ENCODE data around the gene OGFR.

OGFR gene

DNA sequence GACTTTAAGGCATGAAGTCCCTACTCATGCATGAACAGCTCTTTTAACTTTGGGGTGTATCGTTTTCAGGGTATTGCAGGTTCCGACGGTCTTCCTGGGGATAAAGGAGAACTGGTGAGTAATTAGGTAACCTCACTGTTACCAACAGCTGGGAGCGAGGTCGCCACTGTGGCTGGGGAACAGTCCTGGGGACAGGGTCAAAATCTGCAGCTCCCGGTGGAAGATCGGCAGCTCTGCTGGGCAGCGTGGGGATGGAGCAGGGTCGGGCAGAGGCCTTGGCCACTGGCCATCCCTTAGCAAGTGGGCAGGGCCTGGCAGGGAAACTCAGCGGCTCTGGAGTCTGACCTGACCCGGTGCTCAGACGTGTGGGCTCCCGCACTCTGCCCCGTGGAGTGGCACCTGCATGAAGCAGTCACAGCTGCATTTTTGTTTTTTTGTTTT is 28.3 kb downstream of the OGFR start:
- Histone ChIP-seq H3K36me3 (ENCODE audit: control insufficient read depth, insufficient read depth, low read length) (no peaks in the 10 kb centered on the region), H3K9me3 (ENCODE audit: control insufficient read depth, low read length) (no peaks in the 10 kb centered on the region), H3K79me2 (no peaks in the 10 kb centered on the region), H3K27me3 (ENCODE audit: control insufficient read depth, insufficient read depth, low read length) (no peaks in the 10 kb centered on the region), H2AFZ (no peak overlapping the region), H3K4me1 (no peaks in the 10 kb centered on the region), H3K4me3 (ENCODE audit: low read depth, low read length) (no peak overlapping the region), H3K9ac (no peak overlapping the region), H3K4me2 (ENCODE audit: low read length) (no peak overlapping the region), H3K27ac (no peak overlapping the region)
- TF ChIP-seq, protein P1, sequence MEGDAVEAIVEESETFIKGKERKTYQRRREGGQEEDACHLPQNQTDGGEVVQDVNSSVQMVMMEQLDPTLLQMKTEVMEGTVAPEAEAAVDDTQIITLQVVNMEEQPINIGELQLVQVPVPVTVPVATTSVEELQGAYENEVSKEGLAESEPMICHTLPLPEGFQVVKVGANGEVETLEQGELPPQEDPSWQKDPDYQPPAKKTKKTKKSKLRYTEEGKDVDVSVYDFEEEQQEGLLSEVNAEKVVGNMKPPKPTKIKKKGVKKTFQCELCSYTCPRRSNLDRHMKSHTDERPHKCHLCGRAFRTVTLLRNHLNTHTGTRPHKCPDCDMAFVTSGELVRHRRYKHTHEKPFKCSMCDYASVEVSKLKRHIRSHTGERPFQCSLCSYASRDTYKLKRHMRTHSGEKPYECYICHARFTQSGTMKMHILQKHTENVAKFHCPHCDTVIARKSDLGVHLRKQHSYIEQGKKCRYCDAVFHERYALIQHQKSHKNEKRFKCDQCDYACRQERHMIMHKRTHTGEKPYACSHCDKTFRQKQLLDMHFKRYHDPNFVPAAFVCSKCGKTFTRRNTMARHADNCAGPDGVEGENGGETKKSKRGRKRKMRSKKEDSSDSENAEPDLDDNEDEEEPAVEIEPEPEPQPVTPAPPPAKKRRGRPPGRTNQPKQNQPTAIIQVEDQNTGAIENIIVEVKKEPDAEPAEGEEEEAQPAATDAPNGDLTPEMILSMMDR (IDR thresholded peaks at IDR 0.05) = no peak

DNA sequence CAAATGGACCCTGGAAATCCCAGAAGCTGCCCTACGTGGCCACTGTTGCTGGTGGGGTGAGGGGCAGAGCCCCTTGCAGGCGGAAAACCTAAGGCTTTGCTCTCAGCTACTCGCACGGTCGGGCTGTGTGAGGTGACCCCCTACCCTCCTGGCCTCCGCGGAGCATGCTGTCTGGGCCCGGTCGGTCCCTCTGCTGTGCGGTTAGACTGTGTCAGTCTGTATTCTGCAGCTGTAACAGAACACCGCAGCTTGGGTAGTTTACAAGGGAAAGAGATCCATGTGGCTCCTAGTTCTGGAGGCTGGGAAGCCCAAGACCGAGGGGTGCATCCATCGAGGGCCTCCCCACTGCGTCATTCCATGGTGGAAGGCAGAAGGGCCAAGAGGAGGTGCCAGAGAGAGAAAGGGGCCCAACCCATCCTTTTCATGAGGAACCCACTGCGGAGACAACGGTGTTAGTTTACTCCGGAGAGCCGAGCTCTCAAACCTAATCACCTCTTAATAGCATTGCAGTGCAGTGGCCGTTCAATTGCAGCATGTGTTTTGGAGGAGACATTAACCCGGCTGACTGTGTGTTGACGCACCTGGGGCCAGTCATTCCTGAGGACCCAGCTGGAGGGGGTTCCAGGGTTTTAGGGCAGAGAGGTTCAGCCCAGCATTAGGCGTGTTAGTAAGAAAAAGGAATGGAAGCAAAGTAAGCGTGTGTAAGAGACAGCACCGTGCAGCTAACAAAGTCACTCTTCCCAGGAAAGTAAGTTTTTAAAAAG is 30.5 kb downstream of the OGFR start:
- Histone ChIP-seq H3K9me3 (ENCODE audit: control insufficient read depth, low read length) (no peaks in the 10 kb centered on the region), H3K27me3 (ENCODE audit: control insufficient read depth, insufficient read depth, low read length) (no peaks in the 10 kb centered on the region), H3K9ac (no peak overlapping the region), H3K4me1 (no peaks in the 10 kb centered on the region), H3K4me3 (ENCODE audit: low read depth, low read length) (no peak overlapping the region), H3K27ac (no peak overlapping the region), H3K36me3 (ENCODE audit: control insufficient read depth, insufficient read depth, low read length) (no peaks in the 10 kb centered on the region), H3K79me2 (no peaks in the 10 kb centered on the region), H3K4me2 (ENCODE audit: low read length) (no peak overlapping the region), H2AFZ (no peak overlapping the region)
- TF ChIP-seq, protein P1 (IDR thresholded peaks at IDR 0.05) = no peak

DNA sequence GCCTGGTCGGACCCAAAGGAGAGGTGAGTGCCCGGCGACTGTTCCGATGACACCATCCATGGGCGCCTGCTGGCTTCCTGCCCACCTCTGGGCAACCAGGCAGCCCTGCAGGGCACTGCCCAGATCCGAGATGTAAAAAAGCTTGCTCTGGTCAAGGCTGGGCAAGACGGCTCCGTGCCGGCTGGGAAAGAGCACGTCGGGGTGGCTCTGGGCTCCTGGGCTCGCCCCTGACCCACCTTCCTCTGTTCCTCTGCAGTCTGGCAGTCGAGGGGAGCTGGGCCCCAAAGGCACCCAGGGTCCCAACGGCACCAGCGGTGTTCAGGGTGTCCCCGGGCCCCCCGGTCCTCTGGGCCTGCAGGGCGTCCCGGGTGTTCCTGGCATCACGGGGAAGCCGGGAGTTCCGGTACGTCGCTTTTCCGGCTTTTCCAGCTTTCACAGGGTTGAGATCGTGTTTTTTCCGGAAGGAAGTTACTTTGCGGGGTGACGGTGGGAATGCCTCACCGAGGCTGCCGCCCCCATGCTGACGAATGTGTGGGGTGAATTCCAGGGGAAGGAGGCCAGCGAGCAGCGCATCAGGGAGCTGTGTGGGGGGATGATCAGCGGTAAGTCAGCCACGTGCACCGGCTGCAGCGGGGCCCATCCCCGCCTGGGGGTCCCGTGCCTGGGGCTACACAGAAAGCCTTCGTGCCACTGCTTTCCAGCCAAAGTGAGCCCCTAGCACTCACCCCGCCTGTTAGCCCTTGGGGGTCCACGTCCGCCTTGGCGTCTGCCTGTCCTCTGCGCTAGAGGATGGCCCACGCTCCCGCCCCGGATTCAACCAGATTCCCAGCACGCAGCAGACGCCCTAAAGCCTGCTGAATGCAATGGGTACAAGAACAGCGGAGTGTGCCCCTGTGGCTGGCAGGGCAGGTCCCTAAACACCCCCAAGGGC is 31.6 kb downstream of the OGFR start:
- no peaks in the 10 kb centered on the region for H3K27me3 ChIP-seq (ENCODE audit: control insufficient read depth, insufficient read depth, low read length)
- no peak overlapping the region for H2AFZ ChIP-seq
- H3K36me3 ChIP-seq (ENCODE audit: control insufficient read depth, insufficient read depth, low read length) = no peaks in the 10 kb centered on the region
- no peak overlapping the region for H3K4me3 ChIP-seq (ENCODE audit: low read depth, low read length)
- H3K9me3 ChIP-seq (ENCODE audit: control insufficient read depth, low read length) = no peaks in the 10 kb centered on the region
- no peak overlapping the region for H3K27ac ChIP-seq
- H3K4me2 ChIP-seq (ENCODE audit: low read length) = no peak overlapping the region
- TF ChIP-seq, protein P1 (IDR thresholded peaks at IDR 0.05) = no peak
- H3K4me1 ChIP-seq = no peaks in the 10 kb centered on the region
- no peak overlapping the region for H3K9ac ChIP-seq
- H3K79me2 ChIP-seq = no peaks in the 10 kb centered on the region

DNA sequence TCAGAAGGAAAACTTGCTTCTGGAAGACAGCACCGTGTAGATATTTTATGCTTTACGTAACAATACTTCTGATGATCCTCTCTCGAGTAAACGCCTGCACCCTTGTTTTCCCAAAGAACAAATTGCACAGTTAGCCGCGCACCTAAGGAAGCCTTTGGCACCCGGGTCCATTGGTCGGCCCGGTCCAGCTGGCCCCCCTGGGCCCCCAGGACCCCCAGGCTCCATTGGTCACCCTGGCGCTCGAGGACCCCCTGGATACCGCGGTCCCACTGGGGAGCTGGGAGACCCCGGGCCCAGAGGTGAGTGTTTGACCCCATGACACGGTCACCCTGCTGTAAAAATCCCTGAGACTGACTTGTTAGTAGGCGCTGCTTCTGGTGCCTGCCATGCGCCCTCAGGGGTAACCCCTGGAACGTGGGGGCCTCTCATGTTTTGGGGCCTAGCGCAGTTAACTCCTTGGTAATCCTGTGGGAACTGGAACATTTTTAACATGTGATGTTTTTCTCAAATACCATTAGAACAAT is 32.4 kb downstream of the OGFR start:
- no peaks in the 10 kb centered on the region for H3K4me1 ChIP-seq
- H3K27ac ChIP-seq = no peak overlapping the region
- H3K79me2 ChIP-seq = no peaks in the 10 kb centered on the region
- no peak overlapping the region for H3K4me3 ChIP-seq (ENCODE audit: low read depth, low read length)
- H3K36me3 ChIP-seq (ENCODE audit: control insufficient read depth, insufficient read depth, low read length) = no peaks in the 10 kb centered on the region
- no peak overlapping the region for H3K4me2 ChIP-seq (ENCODE audit: low read length)
- no peak overlapping the region for H2AFZ ChIP-seq
- no peaks in the 10 kb centered on the region for H3K9me3 ChIP-seq (ENCODE audit: control insufficient read depth, low read length)
- no peaks in the 10 kb centered on the region for H3K27me3 ChIP-seq (ENCODE audit: control insufficient read depth, insufficient read depth, low read length)
- TF ChIP-seq, protein P1 (IDR thresholded peaks at IDR 0.05) = no peak
- no peak overlapping the region for H3K9ac ChIP-seq

All from parathyroid adenoma (tissue), 2 donors.